A673 (cell line): ENCODE data around the gene ACAT2. TPM values are rescaled to one million over a fixed set of nuclear protein-coding genes. Genes with fewer than 3 reads are reported as not detected.

ENCODE experiments used
- BruUV-seq: library from RNA; stranded (reverse); fragments of 400-500 nt; replicated peaks from 2 replicates; lab custom pipeline; 2021; lab: Mats Ljungman, UMichigan
- CTCF ChIA-PET: fragments of 300-600 bp; sonication (Branson Sonifier 250); formaldehyde crosslinking; loops from one replicate; lab custom pipeline; 2022; ENCODE audit warnings: antibody characterized with exemption; lab: Charles Lee
- POLR2A ChIA-PET: fragments of 300-600 bp; sonication (Branson Sonifier 250); formaldehyde crosslinking; loops from one replicate; lab custom pipeline; 2022; ENCODE audit warnings: antibody characterized with exemption; ENCODE audit not compliant: low non-redundant PET; lab: Charles Lee
- DNase-seq: peaks from one replicate; pipeline ENCODE4 v3.0.0-alpha.2; 2015; ENCODE audit warnings: low spot score
- H3K27ac ChIP-seq: fragments of 200-600 bp; sonication (generic); 2 replicates; pipeline ENCODE4 v1.5.1; 2016; ENCODE audit warnings: mixed run types, low read depth, mild to moderate bottlenecking, mixed read lengths, antibody characterized with exemption, low read length; ENCODE audit not compliant: poor library complexity, severe bottlenecking
- H3K27me3 ChIP-seq: fragments of 200-600 bp; sonication (generic); replicated peaks from 2 replicates; pipeline ENCODE4 v1.6.1; 2017; ENCODE audit warnings: mixed run types, low read depth, mild to moderate bottlenecking, mixed read lengths, antibody characterized with exemption, low read length; ENCODE audit not compliant: insufficient read depth, poor library complexity
- H3K36me3 ChIP-seq: fragments of 200-600 bp; sonication (generic); 2 replicates; pipeline ENCODE4 v1.6.1; 2016; ENCODE audit warnings: mixed run types, mild to moderate bottlenecking, mixed read lengths, antibody characterized with exemption, low read length; ENCODE audit not compliant: insufficient read depth, poor library complexity, severe bottlenecking
- H3K4me1 ChIP-seq: fragments of 200-600 bp; sonication (generic); 2 replicates; pipeline ENCODE4 v1.6.1; 2017; ENCODE audit warnings: mixed run types, mild to moderate bottlenecking, mixed read lengths, antibody characterized with exemption, low read length; ENCODE audit not compliant: insufficient read depth, poor library complexity, severe bottlenecking
- H3K4me3 ChIP-seq: fragments of 200-600 bp; sonication (generic); 2 replicates; pipeline ENCODE4 v1.5.1; 2016; ENCODE audit warnings: low read depth, mixed run types, mild to moderate bottlenecking, mixed read lengths, low read length; ENCODE audit not compliant: poor library complexity, severe bottlenecking
- H3K9me3 ChIP-seq: fragments of 200-600 bp; sonication (generic); 2 replicates; pipeline ENCODE4 v1.6.1; 2016; ENCODE audit warnings: mixed run types, low read depth, mild to moderate bottlenecking, mixed read lengths, antibody characterized with exemption, low read length; ENCODE audit not compliant: poor library complexity, severe bottlenecking
- EZH2 ChIP-seq: fragments of 200-600 bp; sonication (generic); IDR thresholded peaks from 2 replicates; pipeline ENCODE4 v1.6.1; 2017; ENCODE audit warnings: borderline replicate concordance, low read depth, mild to moderate bottlenecking, mixed read lengths, antibody characterized with exemption, low read length; ENCODE audit not compliant: poor library complexity, severe bottlenecking
- intact Hi-C: fragments of 100-400 bp; cut with micrococcal nuclease; formaldehyde crosslinking; loops from one replicate; pipeline ENCODE4 v1.10.0; 2022; ENCODE audit not compliant: unreplicated experiment
- total RNA-seq: library from RNA; stranded (reverse); gene quantifications from 2 replicates; pipeline ENCODE4 v1.2.3, GENCODE V29; 2021
- TF ChIP-seq, protein P1 (sequence below): fragments of 300-800, 200-600 bp; sonication (generic); conservative IDR thresholded peaks from 2 replicates; pipeline ENCODE4 v1.5.1; 2017; ENCODE audit warnings: low read depth, mild to moderate bottlenecking, antibody characterized with exemption, low read length, moderate library complexity, mixed read lengths

The ACAT2 gene
- total RNA-seq, 1 experiment from 2014 or later = 250 TPM

DNA sequence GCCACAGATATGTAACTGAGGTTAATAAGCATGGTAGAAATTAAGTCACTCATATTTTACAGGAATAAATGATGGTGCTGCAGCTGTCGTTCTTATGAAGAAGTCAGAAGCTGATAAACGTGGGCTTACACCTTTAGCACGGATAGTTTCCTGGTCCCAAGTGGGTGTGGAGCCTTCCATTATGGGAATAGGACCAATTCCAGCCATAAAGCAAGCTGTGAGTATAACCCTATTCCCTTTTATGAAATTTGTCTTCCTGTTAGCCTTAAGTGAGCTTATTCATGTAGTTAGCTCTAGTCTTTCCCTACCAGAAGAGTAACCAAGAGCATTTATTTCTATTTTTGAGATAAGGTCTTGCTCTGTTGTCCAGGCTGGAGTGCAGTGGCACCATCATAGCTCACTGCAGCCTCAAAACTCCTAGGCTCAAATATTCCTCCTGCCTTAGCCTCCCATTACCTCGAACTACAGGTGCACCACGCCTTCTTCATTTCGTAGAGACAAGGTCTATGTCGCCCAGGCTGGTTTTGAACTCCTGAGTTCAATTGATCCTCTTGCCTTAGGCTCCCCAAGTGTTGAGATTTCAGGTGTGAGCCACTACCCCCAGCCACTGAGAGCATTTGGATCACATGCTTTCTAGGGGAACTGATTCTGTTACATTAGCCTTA is 15.5 kb downstream of the ACAT2 start:
- Histone ChIP-seq H3K4me3 (no peak overlapping the region), H3K4me1 (no peaks in the 10 kb centered on the region), H3K27ac (no peak overlapping the region), H3K36me3 (peaks cover 99% of the 10 kb centered on the region), H3K9me3 (no peaks in the 10 kb centered on the region), H3K27me3 (no peaks in the 10 kb centered on the region)
- no peak for TF ChIP-seq EZH2
- TF ChIP-seq, protein P1, sequence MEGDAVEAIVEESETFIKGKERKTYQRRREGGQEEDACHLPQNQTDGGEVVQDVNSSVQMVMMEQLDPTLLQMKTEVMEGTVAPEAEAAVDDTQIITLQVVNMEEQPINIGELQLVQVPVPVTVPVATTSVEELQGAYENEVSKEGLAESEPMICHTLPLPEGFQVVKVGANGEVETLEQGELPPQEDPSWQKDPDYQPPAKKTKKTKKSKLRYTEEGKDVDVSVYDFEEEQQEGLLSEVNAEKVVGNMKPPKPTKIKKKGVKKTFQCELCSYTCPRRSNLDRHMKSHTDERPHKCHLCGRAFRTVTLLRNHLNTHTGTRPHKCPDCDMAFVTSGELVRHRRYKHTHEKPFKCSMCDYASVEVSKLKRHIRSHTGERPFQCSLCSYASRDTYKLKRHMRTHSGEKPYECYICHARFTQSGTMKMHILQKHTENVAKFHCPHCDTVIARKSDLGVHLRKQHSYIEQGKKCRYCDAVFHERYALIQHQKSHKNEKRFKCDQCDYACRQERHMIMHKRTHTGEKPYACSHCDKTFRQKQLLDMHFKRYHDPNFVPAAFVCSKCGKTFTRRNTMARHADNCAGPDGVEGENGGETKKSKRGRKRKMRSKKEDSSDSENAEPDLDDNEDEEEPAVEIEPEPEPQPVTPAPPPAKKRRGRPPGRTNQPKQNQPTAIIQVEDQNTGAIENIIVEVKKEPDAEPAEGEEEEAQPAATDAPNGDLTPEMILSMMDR = no peak
- CTCF ChIA-PET = no interaction called here
- no TSS peak for BruUV-seq
- no peak for DNase-seq
- intact Hi-C loops = no loop called here
- POLR2A ChIA-PET = no interaction called here

DNA sequence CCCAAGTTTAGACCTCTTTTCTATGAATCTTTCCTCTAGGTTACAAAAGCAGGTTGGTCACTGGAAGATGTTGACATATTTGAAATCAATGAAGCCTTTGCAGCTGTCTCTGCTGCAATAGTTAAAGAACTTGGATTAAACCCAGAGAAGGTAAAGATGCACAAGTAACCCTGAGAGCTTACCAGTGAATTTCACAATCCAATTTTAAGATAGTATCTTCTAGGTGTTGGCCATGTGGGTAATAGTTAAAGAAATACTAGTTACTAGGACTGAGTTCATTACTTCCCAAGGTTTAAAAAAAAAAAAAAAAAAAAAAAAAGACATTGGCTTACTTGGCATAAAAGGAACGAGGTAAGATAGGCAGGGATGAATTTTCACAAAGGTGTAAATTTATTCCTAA is 16.3 kb downstream of the ACAT2 start:
- TF ChIP-seq EZH2 = no peak
- TF ChIP-seq, protein P1 = no peak
- BruUV-seq = no TSS peak
- Histone ChIP-seq H3K27ac (no peak overlapping the region), H3K36me3 (peaks cover 99% of the 10 kb centered on the region), H3K27me3 (no peaks in the 10 kb centered on the region), H3K4me3 (no peak overlapping the region), H3K4me1 (no peaks in the 10 kb centered on the region), H3K9me3 (no peaks in the 10 kb centered on the region)
- POLR2A ChIA-PET = no interaction called here
- intact Hi-C loops = no loop called here
- DNase-seq = no peak
- CTCF ChIA-PET = no interaction called here

DNA sequence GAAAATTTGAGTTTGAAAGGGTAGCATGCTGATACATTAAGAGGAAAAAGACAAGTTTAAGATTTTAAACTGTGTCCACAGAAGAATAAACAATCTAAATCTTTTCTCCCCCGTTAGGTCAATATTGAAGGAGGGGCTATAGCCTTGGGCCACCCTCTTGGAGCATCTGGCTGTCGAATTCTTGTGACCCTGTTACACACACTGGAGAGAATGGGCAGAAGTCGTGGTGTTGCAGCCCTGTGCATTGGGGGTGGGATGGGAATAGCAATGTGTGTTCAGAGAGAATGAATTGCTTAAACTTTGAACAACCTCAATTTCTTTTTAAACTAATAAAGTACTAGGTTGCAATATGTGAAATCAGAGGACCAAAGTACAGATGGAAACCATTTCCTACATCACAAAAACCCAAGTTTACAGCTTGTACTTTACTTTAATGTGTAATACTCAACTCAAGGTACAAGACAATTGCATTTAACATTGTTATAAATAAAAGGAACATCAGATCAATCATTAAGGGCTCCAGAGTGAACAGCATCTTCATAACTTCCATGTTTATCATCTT is 16.8 kb downstream of the ACAT2 start:
- ChIA-PET POLR2A (no interaction called here), CTCF (no interaction called here)
- no peak overlapping the region for H3K4me3 ChIP-seq
- H3K36me3 ChIP-seq = peaks cover 100% of the 10 kb centered on the region
- H3K4me1 ChIP-seq = no peaks in the 10 kb centered on the region
- intact Hi-C loops = no loop called here
- H3K9me3 ChIP-seq = no peaks in the 10 kb centered on the region
- TF ChIP-seq EZH2 = no peak
- TF ChIP-seq, protein P1 = no peak
- DNase-seq = no peak
- no peaks in the 10 kb centered on the region for H3K27me3 ChIP-seq
- TSS peak; percentile 58 for BruUV-seq
- H3K27ac ChIP-seq = no peak overlapping the region
